ENCODE data around the gene ITGB1. TPM values are rescaled to one million over a fixed set of nuclear protein-coding genes. Genes with fewer than 3 reads are reported as not detected.

Gene ITGB1
- total and polyA plus RNA-seq, 9 of the 15 experiments (the other 6 are each of a cell fraction or from before 2014, with no cell fraction given), result 40.2 to 194 (median 155) TPM

DNA sequence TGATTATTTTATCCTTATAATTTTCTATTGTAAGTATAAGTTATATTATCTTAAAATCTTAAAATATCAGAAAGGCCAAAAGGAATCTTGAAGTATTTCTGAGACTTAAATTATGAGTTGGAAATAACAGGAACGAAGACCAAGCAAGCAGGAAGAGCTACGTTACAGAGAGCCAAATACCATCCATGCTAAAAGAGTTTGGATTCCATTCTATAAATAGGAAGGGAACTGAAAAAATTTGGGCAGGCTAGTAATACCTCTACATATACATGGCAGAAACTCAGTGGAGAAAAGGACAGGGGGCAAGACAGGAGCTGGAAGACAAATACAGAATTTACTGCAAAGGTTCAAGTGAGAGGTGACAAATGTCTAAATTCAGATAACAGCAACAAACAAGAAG, 16.7 kb downstream of the ITGB1 start:
- peaks cover 20% of the 10 kb centered on the region for H3K36me3 ChIP-seq (ENCODE audit: control insufficient read depth, insufficient read depth, low read length)
- in situ Hi-C loops (cut with MboI), result no loop called here
- H3K27me3 ChIP-seq (ENCODE audit: control insufficient read depth in 2 of 2, insufficient read depth in 2 of 2, low read length in 2 of 2), result no peaks in the 10 kb centered on the region
- DNase-seq (ENCODE audit: extremely low read depth in 1 of 4, low spot score in 3 of 4) (no peak), ATAC-seq (no peak), FAIRE-seq (no peak)
- intact Hi-C loops (cut with micrococcal nuclease), result no loop called here
- H3K79me2 ChIP-seq (ENCODE audit: control insufficient read depth, insufficient read depth, low read length), result peaks cover 98% of the 10 kb centered on the region
- H3K9me3 ChIP-seq (replicated peaks; ENCODE audit: control insufficient read depth, insufficient read depth, low read depth, low read length), result no peaks in the 10 kb centered on the region
- no peak overlapping the region for H3K9ac ChIP-seq (ENCODE audit: insufficient read depth in 1 of 2, low read depth in 2 of 2, low read length in 2 of 2)
- 82% methylated on average over 2 of the region's 2 CpGs for WGBS (ENCODE audit: insufficient coverage, low coverage, missing lambda C conversion rate)
- peaks cover 34% of the 10 kb centered on the region for H4K20me1 ChIP-seq (replicated peaks; ENCODE audit: control insufficient read depth, insufficient read depth, low read length)
- H3K27ac ChIP-seq (ENCODE audit: extremely low read depth, low read depth, low read length), result no peak overlapping the region
- peaks cover 7% of the 10 kb centered on the region for H3K9me1 ChIP-seq (ENCODE audit: control insufficient read depth, insufficient read depth, low read length)
- H3K4me1 ChIP-seq (replicated peaks in 1 of 2; ENCODE audit: control insufficient read depth in 2 of 2, insufficient read depth in 2 of 2, low read length in 2 of 2), result peaks cover 18 to 54% of the 10 kb centered on the region in 2 experiments
- ChIA-PET CTCF (ENCODE audit: low intra/inter-chr PET ratio) (no interaction called here), POLR2A (interaction anchor here (0.6 to 1.4 kb wide), 5 partner anchors 11 to 118 kb away, joined by 3 to 6 read pairs (median 3); no protein-coding TSS in a partner anchor)
- TF ChIP-seq SNRNP70 (optimal IDR thresholded peaks at IDR 0.05; ENCODE audit: low read depth, low read length) (no peak), PCBP2 (IDR thresholded peaks at IDR 0.05; ENCODE audit: low read depth, low read length, poor library complexity, severe bottlenecking) (no peak), SPI1 (IDR thresholded peaks at IDR 0.05; ENCODE audit: borderline replicate concordance, low read depth, low read length) (no peak), ZNF764 (CRISPR knock-in tag; IDR thresholded peaks at IDR 0.05; ENCODE audit: low read depth) (no peak), ARNT (IDR thresholded peaks at IDR 0.05) (no peak), ZNF780A (CRISPR knock-in tag; IDR thresholded peaks at IDR 0.05) (no peak), LEF1 (IDR thresholded peaks at IDR 0.05) (no peak), POU5F1 (IDR thresholded peaks at IDR 0.05; ENCODE audit: borderline replicate concordance, low read depth, low read length, partially characterized antibody) (no peak), ERF (CRISPR knock-in tag; IDR thresholded peaks at IDR 0.05) (no peak), GABPA (tag; conservative IDR thresholded peaks at IDR 0.05; ENCODE audit: low read depth) (no peak), C11orf30 (IDR thresholded peaks at IDR 0.05; ENCODE audit: low read depth) (no peak), SMC3 (conservative IDR thresholded peaks at IDR 0.05; ENCODE audit: insufficient read depth, low read depth, low read length) (no peak), HMG20B (CRISPR knock-in tag; IDR thresholded peaks at IDR 0.05) (no peak)
- no TSS peak for BruUV-seq (replicated peaks)
- no peak overlapping the region for H2AFZ ChIP-seq (ENCODE audit: low read depth, low read length)
- H3K4me2 ChIP-seq (ENCODE audit: insufficient read depth, low read length), result no peak overlapping the region
- H3K4me3 ChIP-seq, result no peak overlapping the region
